Stimulated activated CD8-positive, alpha-beta memory T cell treated with anti-CD3 and anti-CD28 coated beads, Interleukin-15, amount 100 ng/mL, for 4 hours (primary cell): ENCODE results near the gene EXOSC3.

Experiments
- DNase-seq, 2 donors: peaks; one replicate each; pipeline ENCODE4 v3.0.0-alpha.2; 2020; ENCODE audit warnings: low read depth in 2 of 2

EXOSC3 gene

GRCh38 chr9:37732086-37732741 lies 52.6 kb downstream of the EXOSC3 start:
- DNase-seq = no peak

DNA sequence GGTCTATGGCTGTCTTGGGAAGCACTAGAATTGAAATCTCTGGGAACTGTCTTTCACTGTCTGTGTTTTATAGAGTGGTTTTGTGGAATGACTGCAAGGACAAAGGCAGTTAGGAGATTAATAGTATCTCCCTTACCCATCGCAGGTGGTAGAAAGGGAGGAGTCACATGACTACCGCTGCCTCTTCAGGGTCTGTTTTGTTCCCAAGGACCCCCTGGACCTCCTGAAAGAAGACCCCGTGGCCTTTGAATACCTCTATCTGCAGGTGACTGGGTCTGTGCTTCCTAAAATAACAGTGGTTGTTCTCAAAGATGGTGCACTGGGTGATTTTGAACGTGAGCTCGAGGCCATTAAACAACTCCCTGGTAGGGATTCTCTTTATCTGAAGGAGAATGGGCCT lies 54.0 kb downstream of the EXOSC3 start:
- no peak for DNase-seq

- DNase-seq = no peak
Observed at GRCh38 chr9:37730256-37730655, 54.6 kb downstream of the EXOSC3 start.
